A673 (cell line): ENCODE measurements around the gene NOVA1. TPM values are rescaled to one million over a fixed set of nuclear protein-coding genes. Genes with fewer than 3 reads are reported as not detected.

Experiments
- BruUV-seq: library from RNA; stranded (reverse); fragments of 400-500 nt; replicated peaks from 2 replicates; lab custom pipeline; 2021; lab: Mats Ljungman, UMichigan
- CTCF ChIA-PET: fragments of 300-600 bp; sonication (Branson Sonifier 250); formaldehyde crosslinking; loops from one replicate; lab custom pipeline; 2022; ENCODE audit warnings: antibody characterized with exemption; lab: Charles Lee
- POLR2A ChIA-PET: fragments of 300-600 bp; sonication (Branson Sonifier 250); formaldehyde crosslinking; loops from one replicate; lab custom pipeline; 2022; ENCODE audit warnings: antibody characterized with exemption; ENCODE audit not compliant: low non-redundant PET; lab: Charles Lee
- DNase-seq: peaks from one replicate; pipeline ENCODE4 v3.0.0-alpha.2; 2015; ENCODE audit warnings: low spot score
- H3K27ac ChIP-seq: fragments of 200-600 bp; sonication (generic); 2 replicates; pipeline ENCODE4 v1.5.1; 2016; ENCODE audit warnings: mixed run types, low read depth, mild to moderate bottlenecking, mixed read lengths, antibody characterized with exemption, low read length; ENCODE audit not compliant: poor library complexity, severe bottlenecking
- H3K27me3 ChIP-seq: fragments of 200-600 bp; sonication (generic); replicated peaks from 2 replicates; pipeline ENCODE4 v1.6.1; 2017; ENCODE audit warnings: mixed run types, low read depth, mild to moderate bottlenecking, mixed read lengths, antibody characterized with exemption, low read length; ENCODE audit not compliant: insufficient read depth, poor library complexity
- H3K36me3 ChIP-seq: fragments of 200-600 bp; sonication (generic); 2 replicates; pipeline ENCODE4 v1.6.1; 2016; ENCODE audit warnings: mixed run types, mild to moderate bottlenecking, mixed read lengths, antibody characterized with exemption, low read length; ENCODE audit not compliant: insufficient read depth, poor library complexity, severe bottlenecking
- H3K4me1 ChIP-seq: fragments of 200-600 bp; sonication (generic); 2 replicates; pipeline ENCODE4 v1.6.1; 2017; ENCODE audit warnings: mixed run types, mild to moderate bottlenecking, mixed read lengths, antibody characterized with exemption, low read length; ENCODE audit not compliant: insufficient read depth, poor library complexity, severe bottlenecking
- H3K4me3 ChIP-seq: fragments of 200-600 bp; sonication (generic); 2 replicates; pipeline ENCODE4 v1.5.1; 2016; ENCODE audit warnings: low read depth, mixed run types, mild to moderate bottlenecking, mixed read lengths, low read length; ENCODE audit not compliant: poor library complexity, severe bottlenecking
- H3K9me3 ChIP-seq: fragments of 200-600 bp; sonication (generic); 2 replicates; pipeline ENCODE4 v1.6.1; 2016; ENCODE audit warnings: mixed run types, low read depth, mild to moderate bottlenecking, mixed read lengths, antibody characterized with exemption, low read length; ENCODE audit not compliant: poor library complexity, severe bottlenecking
- EZH2 ChIP-seq: fragments of 200-600 bp; sonication (generic); IDR thresholded peaks from 2 replicates; pipeline ENCODE4 v1.6.1; 2017; ENCODE audit warnings: borderline replicate concordance, low read depth, mild to moderate bottlenecking, mixed read lengths, antibody characterized with exemption, low read length; ENCODE audit not compliant: poor library complexity, severe bottlenecking
- intact Hi-C: fragments of 100-400 bp; cut with micrococcal nuclease; formaldehyde crosslinking; loops from one replicate; pipeline ENCODE4 v1.10.0; 2022; ENCODE audit not compliant: unreplicated experiment
- total RNA-seq: library from RNA; stranded (reverse); gene quantifications from 2 replicates; pipeline ENCODE4 v1.2.3, GENCODE V29; 2021
- TF ChIP-seq, protein P1 (sequence below): fragments of 300-800, 200-600 bp; sonication (generic); conservative IDR thresholded peaks from 2 replicates; pipeline ENCODE4 v1.5.1; 2017; ENCODE audit warnings: low read depth, mild to moderate bottlenecking, antibody characterized with exemption, low read length, moderate library complexity, mixed read lengths

Gene NOVA1
- total RNA-seq, 1 experiment from 2014 or later = 13.4 TPM

DNA sequence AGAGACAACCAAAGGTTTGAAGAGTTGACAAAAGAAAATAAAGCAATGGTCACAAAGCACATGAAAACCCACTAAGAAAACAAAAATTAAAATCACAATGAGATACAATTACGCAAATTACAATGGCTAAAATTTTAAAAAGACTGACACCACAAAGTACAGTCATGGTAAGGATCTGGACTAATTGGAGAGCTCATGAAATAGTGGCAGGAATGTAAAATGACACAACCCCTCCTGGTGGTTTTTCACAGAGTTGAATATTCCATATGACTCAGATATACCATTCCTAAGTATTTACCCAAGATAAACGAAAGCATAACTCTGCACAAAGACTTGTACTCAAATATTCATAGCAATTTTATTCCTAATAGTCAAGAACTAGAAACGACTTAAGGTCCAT lies 65.9 kb downstream of the NOVA1 start:
- H3K36me3 ChIP-seq = no peaks in the 10 kb centered on the region
- ChIA-PET POLR2A (no interaction called here), CTCF (no interaction called here)
- intact Hi-C loops = no loop called here
- no peaks in the 10 kb centered on the region for H3K9me3 ChIP-seq
- no peak overlapping the region for H3K27ac ChIP-seq
- H3K27me3 ChIP-seq = no peaks in the 10 kb centered on the region
- TF ChIP-seq, protein P1, sequence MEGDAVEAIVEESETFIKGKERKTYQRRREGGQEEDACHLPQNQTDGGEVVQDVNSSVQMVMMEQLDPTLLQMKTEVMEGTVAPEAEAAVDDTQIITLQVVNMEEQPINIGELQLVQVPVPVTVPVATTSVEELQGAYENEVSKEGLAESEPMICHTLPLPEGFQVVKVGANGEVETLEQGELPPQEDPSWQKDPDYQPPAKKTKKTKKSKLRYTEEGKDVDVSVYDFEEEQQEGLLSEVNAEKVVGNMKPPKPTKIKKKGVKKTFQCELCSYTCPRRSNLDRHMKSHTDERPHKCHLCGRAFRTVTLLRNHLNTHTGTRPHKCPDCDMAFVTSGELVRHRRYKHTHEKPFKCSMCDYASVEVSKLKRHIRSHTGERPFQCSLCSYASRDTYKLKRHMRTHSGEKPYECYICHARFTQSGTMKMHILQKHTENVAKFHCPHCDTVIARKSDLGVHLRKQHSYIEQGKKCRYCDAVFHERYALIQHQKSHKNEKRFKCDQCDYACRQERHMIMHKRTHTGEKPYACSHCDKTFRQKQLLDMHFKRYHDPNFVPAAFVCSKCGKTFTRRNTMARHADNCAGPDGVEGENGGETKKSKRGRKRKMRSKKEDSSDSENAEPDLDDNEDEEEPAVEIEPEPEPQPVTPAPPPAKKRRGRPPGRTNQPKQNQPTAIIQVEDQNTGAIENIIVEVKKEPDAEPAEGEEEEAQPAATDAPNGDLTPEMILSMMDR = peak; percentile 39; the same call in 1 of the 2 replicates
- TF ChIP-seq EZH2 = no peak
- no peak overlapping the region for H3K4me3 ChIP-seq
- H3K4me1 ChIP-seq = no peaks in the 10 kb centered on the region
- peak; percentile 31 for DNase-seq
- no TSS peak for BruUV-seq

DNA sequence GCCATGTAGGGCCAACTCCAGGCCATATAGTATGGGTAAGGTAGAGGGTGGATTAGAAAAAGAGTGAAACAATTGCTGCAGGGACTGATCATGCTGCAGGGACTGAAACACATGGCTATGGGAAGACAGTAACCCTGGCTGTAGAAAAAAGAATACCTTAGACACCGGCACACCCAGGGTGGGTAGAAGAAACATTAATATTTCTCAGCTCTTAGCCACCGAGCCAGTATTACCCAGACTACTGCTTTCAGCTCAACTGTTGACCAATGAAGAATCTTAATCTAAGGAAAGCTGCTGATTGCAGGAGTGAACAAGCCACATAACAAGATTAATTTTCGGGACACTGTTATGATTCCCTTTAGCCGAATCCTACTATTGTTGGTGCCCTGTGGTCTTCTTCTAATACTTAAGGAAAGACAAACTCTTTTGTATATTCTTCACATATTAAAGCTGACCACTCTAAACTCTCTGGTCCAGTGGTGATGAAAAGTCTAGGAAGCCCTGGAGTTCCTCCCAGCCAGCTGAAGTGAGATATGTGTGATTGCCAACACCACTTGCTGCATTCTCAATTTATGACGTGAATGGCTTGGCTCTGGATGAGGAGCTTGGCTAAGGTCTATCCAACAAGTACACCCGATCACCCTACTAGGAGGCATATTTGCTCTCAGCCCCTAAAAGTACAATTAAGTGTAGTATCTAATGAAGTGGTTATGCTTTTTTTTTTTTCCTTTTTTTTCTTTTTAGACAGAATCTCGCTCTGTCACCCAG lies 69.2 kb downstream of the NOVA1 start:
- CTCF ChIA-PET = no interaction called here
- no peaks in the 10 kb centered on the region for H3K4me1 ChIP-seq
- intact Hi-C loops = no loop called here
- POLR2A ChIA-PET = no interaction called here
- H3K36me3 ChIP-seq = no peaks in the 10 kb centered on the region
- TF ChIP-seq, protein P1 = no peak
- TF ChIP-seq EZH2 = no peak
- no peak overlapping the region for H3K4me3 ChIP-seq
- BruUV-seq = no TSS peak
- H3K9me3 ChIP-seq = no peaks in the 10 kb centered on the region
- no peak for DNase-seq
- no peaks in the 10 kb centered on the region for H3K27me3 ChIP-seq
- H3K27ac ChIP-seq = no peak overlapping the region

DNA sequence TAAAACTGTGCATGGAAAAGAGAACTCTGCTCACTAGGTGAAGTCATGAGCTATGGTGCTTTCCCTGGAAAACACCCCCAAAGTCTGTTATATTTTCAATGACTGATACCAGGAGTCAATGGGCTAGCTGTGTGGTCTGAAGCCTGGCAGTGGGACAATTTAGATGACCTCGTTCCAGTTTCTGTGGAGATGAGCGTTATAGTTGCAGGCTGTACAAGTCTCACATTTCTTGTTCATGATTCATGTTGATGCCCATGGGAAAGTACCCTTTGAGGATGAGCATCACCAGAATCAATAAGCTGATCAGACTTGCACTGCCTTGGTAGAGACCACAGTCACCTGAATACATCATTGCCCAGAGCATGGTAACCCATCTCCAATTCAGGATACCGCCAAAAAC lies 70.7 kb downstream of the NOVA1 start:
- no TSS peak for BruUV-seq
- Histone ChIP-seq H3K9me3 (no peaks in the 10 kb centered on the region), H3K4me3 (no peak overlapping the region), H3K27ac (no peak overlapping the region), H3K27me3 (no peaks in the 10 kb centered on the region), H3K4me1 (no peaks in the 10 kb centered on the region), H3K36me3 (no peaks in the 10 kb centered on the region)
- ChIA-PET CTCF (no interaction called here), POLR2A (no interaction called here)
- DNase-seq = no peak
- intact Hi-C loops = no loop called here
- TF ChIP-seq, protein P1 = no peak
- no peak for TF ChIP-seq EZH2
